GM21825 (cell line): Measurements from ENCODE around the gene RASSF7.
"Not testable (repeated sequence)": the region's sequence is repeated elsewhere in the genome, so short reads cannot be mapped to it uniquely, and the experiment has no call there.

Source experiments
- ATAC-seq: cut with Tn5 transposase; IDR thresholded peaks from one replicate; pipeline ENCODE4 v1.9.1; 2021; ENCODE audit warnings: mild to moderate bottlenecking, moderate library complexity; ENCODE audit not compliant: unreplicated experiment

Gene RASSF7

GRCh38 chr11:563812-564578, 3.2 kb downstream of the RASSF7 start:
- no peak for ATAC-seq

DNA sequence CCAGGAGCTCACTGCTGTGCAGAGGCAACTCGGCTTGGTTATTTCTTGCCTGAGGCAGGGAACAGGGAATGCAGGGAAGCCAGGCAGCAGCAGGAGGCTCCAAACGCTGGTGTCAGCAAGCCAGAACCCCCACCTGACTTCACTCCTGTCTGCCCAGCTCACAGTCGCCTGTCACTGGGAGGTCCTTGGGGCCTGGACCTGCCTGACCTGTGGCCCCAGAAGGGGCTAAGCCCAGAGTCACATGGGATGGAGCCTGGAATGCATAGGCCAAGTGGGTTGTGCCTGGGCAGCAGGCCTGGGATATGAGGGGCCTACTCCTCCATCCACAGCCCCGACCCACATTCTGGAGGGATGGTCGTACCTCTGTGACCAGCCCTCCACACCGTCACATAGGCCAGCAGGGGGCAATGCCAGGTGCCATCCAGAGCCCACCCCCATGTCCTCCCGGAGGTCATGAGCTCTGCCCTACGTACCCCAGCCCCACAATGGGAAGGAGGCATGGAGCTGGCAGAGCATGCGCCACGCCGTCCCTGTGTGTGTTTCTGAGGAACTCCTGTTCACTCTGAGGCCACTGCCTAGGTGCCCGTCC, 5.2 kb downstream of the RASSF7 start:
- no peak for ATAC-seq

GRCh38 chr11:567011-567628, 6.3 kb downstream of the RASSF7 start:
- ATAC-seq: no peak

DNA sequence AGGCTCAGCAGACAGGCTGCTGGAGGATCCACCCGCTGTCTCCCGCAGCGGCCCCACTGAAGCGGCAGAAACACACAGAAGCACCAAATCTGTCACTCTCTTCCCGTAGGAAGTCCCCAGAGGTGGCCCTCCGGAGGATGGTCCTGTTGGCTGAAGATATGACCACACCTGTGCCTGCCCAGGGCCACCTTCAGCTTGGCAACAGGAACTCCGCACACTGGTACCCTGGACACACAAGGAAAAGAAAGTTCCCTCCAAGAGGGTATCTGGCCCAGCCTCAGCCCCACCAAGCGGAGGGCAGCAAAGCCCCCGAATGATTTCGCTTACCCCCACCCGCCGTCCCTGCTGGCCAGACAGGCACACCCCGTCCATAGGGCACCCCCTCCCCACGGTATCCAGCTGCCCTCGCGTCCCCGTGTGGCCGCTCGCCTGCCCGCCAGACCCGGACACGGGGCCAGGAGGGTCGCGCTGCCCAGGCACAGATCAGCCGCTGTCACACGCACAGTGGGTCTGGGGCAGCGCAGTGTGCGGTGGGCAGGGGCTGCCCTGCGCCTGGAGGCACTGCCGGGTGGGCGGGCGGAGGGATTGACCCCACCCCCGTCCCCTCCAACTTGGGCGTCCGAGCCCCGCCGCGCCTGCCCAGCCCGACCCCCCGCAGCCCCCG, 7.0 kb downstream of the RASSF7 start:
- ATAC-seq: no peak

DNA sequence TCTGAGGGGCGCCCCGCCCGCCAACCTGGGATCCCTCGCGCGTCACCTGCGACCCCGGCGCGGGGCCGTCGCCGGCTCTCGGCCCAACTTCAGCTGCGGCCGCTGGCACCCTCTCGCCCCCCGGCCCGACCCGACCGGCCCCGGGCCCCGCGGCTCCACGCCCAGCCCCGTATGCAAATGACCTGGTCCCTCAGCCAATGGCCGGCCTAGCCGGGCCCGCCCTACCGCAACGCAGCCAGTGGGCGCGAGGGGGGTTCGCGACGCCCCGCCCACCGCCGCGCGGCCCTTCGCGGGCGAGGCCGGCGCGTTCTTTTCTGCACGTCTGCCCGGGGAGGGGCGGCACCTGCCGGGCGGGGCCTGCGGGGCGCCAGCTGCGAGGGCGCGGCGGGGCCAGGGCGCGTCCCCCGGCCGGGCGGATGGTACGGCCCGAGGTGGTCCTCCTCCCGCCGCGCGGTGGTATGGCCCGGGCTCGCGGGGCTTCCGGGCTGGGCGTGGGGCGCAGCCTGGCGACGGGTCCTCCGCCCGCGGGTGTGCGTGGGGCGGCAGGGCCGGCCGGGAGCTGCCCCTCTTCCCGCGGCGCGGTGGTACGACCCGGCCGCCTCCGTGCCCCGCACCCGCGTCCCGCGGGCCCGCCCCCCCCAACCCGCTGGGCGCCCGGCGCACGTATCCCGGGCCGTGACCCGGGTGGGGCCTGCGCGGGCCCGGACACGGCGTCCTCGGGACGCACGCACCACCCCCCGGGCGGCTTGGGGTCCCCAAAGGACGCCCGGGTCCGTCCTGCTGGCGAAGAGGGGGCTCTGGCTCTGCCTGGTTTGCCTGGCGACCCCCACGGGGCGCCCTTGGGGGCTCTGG, 7.8 kb downstream of the RASSF7 start:
- ATAC-seq: peak; percentile 79

DNA sequence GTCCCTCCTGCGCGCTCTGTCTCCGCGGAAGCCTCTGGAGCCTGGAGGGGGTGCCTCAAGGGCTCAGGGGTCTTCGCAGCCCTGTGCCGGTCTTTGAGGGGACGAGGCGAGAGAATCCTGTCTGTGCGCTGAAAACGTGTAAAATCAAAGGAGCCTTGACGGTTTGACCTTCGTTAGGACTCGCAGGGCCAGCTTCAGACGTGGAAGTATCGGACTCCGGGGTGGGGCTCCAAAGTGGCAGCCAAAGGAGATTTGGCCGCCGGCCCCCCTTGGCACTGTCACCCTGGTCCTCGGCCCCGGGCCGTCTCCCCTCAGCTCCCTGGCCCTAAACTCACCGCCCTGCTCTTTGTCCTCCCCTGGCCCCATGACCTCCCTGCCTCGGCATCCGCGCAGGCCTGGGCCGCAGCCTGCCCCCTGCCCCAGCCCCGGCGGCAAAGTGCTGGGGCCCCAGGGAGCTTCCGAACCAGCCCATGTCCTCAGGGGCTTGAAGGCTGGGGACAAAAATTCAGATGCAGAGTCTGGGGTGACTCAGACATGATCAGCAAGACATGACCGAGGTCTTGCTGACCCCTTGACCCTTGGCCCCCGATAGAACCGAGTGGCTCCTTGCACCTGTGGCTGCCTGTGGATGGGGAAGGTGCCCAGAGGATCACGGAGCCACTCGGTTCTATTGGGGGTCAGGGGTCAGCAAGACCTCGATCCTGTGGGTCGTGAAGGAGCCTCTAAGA, 8.6 kb downstream of the RASSF7 start:
- no peak for ATAC-seq

DNA sequence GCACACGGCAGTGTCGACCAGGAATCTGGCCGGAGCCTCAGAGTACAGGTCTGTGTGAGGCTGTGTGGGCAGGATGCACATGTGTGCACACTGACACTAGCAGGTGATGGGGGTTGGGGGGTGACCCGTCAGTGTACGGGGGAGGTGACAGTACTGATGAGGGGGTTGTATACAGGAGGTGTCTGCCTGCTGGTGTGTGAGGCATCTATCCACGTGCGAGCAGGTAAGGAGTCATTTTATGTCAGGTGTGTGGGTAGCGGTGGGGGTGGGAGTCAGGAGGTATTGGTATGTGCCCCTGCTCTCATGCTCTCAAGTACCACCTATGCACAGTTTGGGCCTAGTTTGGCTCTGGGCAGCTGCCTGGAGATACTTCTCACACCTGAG, 11.0 kb downstream of the RASSF7 start:
- no peak for ATAC-seq

- ATAC-seq: no peak
Measured at GRCh38 chr11:573146-573759, 12.5 kb downstream of the RASSF7 start.

GRCh38 chr11:574031-574570, 13.3 kb downstream of the RASSF7 start:
- ATAC-seq: not testable (repeated sequence)

DNA sequence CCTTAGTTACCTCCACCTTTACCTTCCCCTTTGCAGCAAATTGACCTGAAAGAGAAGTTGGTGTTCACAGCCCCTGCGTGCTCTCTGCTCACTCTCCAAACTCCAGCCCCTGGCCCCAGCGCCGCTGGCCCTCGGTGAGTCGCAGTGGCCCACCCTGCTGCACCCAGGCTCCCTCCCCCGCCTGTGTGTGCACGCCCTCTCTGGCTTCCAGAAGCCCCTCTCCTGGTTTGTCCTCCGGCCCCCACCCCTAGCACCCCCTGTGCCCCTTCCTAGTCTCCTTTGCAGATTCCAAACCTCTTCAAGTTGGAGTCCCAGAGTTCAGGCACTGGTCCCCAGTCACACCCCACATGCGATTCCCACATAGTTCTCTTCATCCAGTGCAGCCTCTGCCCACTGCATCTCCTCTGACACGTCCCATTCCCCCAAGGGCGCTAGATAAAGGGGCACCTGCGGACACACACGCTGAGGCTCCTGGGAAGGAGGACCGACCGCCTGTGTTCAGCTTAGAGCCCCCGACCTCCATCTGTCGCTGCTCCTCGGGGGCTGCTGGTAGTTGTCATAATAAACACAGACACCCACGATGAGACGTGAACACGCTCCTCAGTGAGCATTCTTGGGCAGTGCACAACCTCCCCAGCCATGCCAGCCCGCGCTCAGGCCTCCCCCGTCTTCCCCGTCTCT, 14.0 kb downstream of the RASSF7 start:
- peak; percentile 1 for ATAC-seq

DNA sequence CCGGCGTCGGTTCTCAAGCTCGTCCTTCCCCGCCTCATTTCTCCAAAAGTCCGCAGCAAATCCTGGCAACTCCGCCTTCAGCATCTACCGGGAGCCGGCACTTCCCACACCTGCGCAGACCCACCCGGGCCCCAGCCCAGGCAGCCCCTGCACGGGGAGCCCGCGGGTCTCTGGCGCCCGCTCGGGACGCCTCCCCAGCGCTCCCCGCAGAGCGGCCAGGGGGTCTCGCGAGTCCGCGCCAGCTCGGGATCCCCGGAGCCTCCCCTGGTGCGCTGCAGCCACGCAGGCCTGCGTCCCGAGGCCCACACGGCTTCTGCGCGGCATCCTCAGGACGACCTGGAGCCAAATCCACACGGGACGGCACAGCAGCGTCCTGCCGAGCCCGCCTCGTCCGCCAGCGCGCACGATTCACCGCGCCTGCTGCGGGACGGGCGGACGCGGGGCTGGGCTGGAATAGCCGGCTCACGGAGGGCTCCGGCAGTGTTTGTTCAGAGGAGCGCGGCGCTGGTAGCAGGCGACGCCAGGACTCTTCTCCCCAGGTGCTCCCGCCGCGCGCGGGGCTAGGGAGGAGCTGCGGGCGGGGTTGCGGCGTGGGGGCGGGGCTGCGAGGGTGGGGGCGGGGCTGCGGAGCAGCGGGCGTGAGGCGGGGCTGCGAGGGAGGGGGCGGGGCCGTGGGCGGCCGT, 14.7 kb downstream of the RASSF7 start:
- ATAC-seq: peak; percentile 40

GRCh38 chr11:575996-576768, 15.4 kb downstream of the RASSF7 start, which contains the start of gene PHRF1:
TSS of gene PHRF1 (plus strand) at chr11:576470. CDS start at chr11:581513, 5,043 bp downstream.
- peak; percentile 75 for ATAC-seq

GRCh38 chr11:576811-577610, 16.2 kb downstream of the RASSF7 start:
- ATAC-seq: no peak

- ATAC-seq: no peak
Measured at GRCh38 chr11:577611-577894, 16.8 kb downstream of the RASSF7 start.

DNA sequence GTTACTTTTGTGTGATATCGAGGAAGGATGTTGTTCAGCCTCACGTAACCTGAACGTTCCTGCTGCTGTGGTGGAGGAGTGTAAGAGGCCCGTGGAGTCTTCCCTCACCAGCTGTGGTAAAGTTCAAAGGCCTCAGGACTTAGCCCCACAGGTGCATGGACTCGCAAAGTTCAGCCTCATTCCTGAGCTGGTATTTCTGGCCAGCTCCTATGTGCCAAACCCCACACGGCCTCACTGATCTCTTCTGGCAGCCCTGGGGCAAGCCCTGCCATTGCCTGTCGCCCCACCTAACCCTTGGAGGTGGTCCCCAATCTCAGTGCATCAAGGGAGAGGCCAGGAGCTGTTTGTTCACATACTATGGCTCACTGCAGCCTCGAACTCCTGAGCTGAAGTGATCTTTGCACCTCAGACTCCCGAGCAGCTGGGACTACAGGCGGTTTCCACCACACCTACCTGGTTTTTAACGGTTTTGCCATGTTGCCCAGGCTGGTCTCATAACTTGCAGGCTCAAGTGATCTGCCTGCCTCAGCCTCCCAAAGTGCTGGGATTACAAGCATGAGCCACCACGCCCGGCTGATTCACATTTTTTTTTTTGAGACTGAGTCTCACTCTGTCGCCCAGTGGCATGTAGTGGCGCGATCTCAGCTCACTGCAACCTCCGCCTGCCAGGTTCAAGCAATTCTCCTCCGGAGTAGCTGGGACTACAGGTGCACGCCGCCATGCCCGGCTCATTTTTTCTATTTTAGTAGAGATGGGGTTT, 17.7 kb downstream of the RASSF7 start:
- no peak for ATAC-seq
